Hepatocyte (in vitro differentiated cells): Measurements from ENCODE around the gene BMP2.

Experiments used
- CTCF ChIP-seq: fragments of 200-600 bp; sonication (generic); IDR thresholded peaks from 2 replicates; pipeline ENCODE4 v1.5.1; 2016; ENCODE audit warnings: antibody characterized with exemption, mild to moderate bottlenecking; ENCODE audit not compliant: poor library complexity
- EZH2 ChIP-seq: fragments of 200-600 bp; sonication (generic); IDR thresholded peaks from 2 replicates; pipeline ENCODE4 v1.6.1; 2016; ENCODE audit warnings: antibody characterized with exemption, mild to moderate bottlenecking, borderline replicate concordance

DNA sequence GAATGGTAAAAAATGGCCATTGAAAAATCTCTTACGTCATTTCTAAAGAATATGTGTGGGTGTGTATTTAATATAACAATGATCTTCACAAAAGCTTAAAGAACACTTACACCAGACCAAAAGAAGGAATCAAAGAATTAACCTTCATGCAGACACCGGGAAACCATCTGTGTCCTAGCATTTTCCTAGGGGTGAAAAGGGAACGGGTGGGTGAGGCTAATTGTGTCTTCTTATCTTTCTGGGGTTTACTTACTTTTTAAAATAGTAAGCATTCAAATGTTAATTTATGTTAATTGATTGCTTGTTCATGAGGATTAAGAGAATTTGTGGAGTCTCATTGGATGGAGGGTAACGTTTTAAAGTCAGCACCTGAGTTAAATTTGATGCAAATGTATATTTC lies 47.5 kb downstream of the BMP2 start:
- no peak for TF ChIP-seq CTCF
- no peak for TF ChIP-seq EZH2
